GM21360 (cell line): Measurements from ENCODE around the gene SLC2A10.
"Not testable (repeated sequence)": the region's sequence is repeated elsewhere in the genome, so short reads cannot be mapped to it uniquely, and the experiment has no call there.

Experiments
- ATAC-seq: cut with Tn5 transposase; IDR thresholded peaks from one replicate; pipeline ENCODE4 v1.9.1; 2021; ENCODE audit warnings: mild to moderate bottlenecking, moderate library complexity; ENCODE audit not compliant: unreplicated experiment

Gene SLC2A10

DNA sequence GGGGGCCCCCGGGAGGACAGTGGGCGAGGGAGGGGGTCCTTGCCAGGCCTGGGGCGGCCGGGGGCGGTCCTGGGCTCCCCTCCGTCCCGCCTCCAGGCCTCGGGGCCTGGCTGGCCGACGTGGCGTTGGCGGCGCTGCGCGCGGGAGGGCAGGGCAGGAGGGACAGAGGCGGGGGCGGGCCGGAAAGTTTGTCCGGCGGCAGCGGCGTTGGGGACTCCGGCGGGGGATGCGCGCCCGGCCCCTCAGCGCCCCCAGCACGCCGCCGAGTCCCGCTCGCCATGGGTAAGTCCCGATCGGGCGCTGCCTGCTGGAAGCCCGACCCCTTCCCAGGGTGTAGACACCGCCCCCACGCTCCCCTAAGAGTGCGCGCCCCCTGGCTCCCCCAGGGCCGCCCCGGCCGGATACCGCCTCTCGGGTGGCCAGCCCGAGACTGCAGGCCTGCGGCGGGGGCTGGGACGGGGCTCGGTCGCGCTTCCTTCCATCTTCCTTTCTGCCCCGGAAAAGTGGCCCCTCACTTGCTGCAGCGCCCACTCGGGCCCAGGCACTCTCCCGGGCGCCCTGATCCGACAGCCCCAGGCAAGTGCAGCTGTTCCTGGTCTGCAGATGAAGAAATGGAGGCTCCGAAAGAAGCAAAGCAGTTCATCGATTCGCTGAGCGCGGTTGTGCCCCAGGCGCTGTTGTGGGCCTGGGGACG lies at the start of gene SLC2A10:
Gene SLC2A10 (plus strand): TSS at position 191 of the 694 bp plus-strand sequence. CDS start 88 bp downstream, at position 279.
- ATAC-seq: no peak

DNA sequence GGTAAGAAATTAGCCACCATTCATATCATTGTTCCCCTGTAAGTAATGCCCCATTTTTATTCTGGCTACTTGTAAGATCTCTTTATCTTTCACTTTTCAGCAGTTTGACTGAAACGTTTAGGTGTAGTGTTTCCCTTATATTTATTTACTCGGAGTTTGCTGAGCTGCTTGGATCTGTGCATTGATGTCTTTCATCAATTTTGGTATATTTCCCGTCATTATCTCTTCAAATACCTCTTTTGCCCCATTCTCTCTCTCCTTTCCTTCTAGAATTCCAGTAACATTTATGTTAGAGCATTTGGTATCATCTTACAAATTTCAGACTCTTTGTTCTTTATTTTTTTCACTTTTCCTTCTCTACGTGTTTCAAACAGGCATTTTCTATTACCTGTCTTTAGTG lies 49.0 kb upstream of the SLC2A10 start:
- ATAC-seq: no peak

DNA sequence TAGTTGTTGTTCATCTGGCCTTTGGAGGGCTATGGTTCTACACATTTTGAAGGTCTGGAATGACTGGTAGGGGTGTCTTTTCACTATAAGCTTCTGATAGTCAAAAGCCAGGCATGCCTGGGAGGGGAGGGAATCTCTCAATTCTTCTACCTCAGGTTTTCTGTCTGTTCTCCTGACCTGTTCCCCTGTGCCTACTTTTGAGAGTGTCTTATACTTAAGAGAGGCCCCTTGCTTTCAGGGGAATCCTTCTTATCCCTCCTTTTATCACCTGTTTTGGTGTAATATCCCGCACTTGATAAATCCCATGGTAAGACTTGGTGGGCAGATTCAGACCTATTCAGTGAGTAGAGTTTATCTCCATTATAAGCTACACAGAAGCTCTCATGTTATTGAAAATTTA lies 47.8 kb upstream of the SLC2A10 start:
- no peak for ATAC-seq

DNA sequence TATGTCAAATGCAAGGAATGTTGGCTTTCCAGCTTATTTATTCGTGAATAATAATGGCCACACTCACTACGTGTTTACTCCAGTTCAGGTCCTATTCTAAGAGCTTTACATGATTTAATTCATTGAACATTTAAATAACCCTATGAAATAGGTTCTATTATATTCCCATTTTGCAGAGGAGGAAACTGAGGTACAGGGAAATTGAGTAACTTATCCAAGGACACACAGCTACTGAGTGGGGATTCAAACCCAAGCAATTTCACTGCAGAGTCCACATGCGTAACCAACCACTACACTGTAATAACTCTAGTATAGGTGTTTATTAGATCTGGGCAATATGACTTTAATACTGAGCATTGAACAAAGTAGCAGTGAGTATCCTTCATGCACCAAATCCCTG lies 45.9 kb upstream of the SLC2A10 start:
- no peak for ATAC-seq

DNA sequence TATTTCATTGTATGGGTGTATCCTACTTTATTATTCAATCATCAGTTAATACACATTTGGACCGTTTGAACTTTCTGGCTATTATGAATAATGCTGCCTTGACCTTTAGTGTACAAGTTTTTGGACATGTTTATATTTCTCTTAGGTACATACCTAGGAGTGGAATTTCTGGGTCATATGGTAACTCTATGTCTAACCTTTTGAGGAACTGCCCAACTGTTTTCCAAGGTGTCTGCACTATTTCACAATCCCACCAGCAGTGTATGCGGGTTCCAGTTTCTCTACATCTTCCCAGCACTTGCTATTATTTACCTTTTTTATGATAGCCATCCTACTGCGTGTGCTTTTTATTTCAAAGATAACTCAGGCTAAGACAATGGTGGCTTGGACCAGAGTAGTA lies 43.8 kb upstream of the SLC2A10 start:
- ATAC-seq: no peak

DNA sequence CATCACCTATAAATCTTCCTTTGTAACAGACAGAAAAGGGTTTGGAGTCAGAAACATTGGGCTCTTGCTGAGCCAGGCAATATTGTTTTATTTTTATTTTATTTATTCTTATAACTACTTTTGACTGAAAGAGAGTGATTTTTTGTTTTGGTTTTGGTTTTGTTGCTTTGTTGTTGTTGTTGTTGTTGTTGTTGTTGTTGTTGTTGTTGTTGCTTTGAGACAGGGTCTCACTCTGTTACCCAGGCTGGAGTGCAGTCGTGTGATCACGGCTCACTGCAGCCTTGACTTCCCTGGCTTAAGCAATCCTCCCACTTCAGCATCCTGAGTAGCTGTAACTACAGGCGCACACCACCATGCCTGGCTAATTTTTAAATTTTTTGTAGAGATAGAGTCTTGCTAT lies 43.1 kb upstream of the SLC2A10 start:
- no peak for ATAC-seq

DNA sequence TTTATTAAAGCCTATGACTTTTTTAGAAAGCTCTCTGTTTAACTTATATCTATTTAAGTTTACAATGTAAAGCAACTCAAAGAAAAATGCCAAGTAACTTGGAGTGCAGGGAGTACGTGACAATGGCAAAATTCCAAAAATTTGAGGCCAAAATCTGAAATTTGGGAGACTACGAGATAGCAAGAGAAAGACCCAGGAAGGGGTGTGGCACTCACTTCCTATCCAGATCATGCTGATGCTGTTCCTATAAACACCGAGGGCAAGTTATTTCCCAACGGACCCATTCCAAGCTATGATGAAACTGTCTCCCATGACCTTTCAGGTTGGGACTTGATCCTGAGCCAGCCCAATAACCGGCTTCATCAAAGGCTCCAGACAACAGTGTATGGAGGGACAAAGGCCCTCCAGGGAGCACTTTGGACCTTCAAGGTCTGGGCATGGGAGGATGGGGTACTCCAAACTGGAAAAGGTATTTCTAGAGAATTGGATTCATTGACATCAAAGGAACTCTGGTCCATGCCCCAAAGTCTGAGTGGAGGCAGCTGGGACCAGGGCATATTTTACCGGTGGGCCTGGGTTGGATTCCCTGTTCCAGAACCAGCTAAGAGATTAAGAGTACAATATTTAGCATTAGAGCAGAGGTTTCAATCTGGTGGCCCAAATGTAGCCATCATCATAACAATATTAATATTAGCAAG lies 42.5 kb upstream of the SLC2A10 start:
- ATAC-seq: no peak

DNA sequence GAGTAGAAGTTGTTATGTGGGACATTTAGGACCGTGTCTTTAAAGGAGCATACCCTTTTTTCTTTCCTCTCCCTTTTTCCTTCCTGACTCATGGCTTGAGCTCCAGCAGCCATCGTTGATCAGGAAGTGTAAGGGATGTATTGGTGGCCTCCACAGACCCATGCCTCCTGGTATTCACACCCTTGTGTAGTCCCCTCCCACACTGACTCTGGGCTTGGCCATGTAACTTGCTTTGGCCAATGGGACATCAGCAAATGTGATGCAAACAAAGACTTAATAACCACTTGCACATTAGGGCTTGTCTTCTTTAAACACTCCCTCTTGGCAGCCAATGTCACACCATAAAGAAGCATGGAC lies 39.2 kb upstream of the SLC2A10 start:
- ATAC-seq: no peak

DNA sequence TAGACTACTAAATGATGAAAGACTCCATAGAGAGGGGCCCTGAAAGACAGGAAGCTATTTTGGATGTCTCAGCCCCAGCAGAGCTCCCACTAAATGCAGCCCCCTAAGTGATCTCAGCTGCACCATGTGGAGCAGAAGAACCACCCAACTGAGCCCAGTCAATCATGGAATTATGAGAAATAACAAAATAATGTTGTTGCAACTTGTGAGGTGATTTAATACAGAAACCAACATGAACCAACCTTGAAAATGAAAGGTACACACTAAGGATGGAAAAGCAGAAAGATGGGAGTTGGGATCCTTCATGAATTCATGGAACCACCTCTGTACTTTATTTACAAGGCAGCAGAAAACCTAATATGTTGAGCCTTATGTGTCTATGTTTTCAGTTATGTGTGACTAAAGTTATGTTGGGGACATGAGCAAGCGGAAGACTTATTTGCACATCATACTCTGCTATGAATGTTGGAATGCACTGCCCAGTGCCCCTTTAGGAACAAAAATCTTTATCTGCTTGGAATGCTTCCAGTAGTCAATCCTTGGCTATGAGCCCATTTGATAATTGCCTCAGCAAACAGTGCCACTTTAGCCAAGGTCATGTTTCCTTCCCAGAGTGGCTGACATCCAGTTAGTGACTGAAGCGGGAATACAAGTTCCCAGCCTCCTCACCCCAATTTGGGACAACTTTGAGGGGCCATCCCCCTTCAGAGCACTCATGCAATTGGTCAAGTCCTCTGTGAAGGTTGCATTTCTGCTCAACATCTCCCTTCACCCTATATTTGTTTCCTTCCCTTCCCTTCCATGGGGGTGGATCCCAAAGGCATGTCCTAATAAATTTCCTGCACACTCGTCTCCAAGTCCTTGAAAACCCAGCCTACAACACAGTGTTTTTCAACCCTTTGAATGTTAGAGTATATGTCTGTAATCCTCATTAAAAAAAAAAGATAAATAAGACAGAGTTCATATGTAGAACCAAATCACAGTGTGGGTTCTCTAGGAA lies 38.6 kb upstream of the SLC2A10 start:
- ATAC-seq: no peak

DNA sequence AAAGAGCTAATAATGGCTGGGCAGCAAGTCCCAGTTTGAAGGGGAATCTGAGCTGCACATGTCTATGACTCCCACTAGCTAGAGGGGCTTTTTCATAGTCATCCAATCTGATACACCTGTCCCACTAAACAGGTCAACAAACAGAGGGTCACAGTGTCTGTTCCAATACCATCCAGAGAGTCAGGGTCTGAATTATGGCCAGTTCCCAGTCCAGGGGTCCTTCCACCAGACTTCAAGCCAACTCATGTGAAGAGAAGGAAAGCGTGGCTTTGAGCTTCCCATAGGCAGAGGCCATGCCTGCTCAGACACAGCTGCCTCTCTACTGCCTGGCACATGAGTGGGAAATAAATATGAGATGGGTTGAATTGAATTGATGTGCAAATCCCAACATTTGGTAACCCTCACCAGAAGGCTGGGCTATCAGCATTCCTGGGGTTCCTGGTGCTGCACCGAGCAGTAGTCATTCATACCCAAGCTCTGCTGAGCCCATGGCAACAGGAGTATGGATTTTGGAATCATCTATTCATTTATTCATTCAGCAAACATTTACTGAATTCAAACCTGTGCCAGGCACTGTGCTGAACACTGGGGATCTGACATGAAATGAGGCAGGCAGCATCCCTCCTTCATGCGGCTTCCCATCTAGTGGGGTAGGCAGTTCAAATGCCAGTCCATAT lies 37.4 kb upstream of the SLC2A10 start:
- no peak for ATAC-seq

DNA sequence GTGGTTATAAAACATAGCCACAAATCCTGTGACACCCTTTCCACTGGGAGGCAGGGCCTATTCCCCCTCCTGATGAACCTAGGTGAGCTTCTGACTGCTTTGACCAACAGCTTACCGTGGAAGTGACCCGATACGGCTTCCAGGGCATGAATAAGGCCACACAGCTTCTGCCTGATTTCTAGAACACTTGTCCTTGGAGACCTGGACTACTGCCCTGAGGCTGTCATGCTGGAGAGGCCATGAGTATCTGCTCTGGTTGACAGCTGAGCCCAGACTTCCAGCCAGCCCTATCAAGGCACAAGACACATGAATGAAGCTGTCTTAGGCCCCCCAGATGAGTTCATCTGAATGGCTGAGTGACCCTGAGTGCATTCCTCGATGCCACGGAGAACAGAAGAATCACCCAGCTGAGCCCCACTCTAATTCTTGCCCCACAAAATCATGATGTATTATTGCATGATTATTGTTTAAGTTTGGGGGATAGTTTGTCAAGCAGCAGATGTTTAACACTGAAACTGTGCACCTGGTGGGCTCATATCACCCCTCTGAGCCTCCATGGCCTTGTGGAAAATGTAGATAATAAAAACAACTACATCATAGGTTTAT lies 36.8 kb upstream of the SLC2A10 start:
- ATAC-seq: no peak

DNA sequence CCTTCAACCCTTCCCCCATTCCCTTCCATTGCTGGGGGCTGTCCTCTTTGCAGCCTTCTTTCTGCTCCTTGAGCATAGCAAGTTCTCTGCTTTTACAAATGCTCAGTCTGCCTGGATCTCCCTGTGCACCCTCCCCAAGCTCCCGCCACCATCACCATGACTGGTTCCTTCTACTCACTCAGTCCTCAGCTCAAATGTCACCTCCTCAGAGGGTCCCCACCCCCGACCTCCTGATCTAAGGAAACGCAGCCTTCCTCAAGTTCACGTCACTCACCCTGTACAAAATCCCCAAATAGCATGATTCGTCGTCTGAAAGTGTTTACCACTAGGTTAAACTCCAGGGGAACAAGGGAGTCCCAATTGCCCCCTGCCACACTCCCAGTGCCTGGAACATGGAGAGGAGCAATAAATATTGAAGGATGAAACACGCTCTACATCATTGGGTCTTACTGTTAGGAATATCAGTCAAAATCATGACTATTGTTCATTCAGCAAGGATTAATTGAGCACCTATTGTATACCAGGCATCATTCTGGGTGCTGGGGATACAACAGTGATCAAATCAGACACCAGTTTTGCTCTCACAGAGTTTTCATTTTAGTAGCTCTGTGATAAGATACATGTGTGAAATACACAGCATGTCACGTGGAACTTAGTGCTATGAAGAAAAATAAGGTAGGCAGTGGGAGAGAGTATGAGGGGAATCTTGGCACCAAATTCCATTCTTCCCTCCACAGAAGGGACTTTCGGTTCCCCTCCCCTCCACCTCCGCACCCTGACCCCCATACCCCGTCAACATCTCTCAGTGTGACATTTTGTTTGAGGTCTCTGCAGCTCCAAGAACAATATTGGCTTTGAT lies 35.8 kb upstream of the SLC2A10 start:
- no peak for ATAC-seq

DNA sequence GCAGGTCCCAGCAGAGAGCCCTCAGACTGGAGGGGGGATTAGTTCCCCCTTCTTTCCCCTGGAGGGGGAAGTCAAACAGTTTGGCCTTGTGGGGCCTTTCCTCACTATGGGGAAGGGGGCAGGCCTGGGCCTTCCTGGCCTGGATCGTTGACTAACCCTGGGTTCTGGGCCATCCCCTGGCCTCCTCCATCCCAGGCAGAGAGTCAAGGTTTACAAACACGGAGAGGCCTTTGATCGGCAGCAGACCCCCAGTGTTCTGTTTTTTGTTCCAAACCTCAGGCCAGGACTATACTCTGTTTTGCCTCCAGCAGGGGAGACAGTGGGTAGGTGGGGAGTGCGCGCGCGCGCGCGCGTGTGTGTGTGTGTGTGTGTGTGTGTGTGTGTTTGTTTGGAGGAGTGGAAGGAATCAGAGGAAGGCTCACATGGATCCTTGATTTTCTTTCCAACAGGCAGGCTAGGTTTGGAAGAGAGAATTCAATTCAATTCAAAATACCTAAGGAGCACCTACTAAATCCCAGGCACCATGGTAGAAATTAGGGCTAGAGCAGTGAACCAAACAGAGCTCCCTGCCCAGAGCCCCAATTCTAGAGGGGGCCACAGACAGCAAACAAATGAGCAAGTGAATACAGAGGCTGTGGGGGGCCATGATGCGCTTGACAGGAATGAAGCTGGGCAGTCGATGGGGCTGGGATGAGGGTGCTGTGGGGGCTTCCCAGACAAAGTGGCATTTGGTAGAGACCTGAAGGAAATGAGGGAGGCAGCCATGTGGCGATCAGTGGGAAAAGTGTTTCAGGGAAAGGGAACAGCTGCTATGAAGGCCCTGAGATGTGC lies 35.0 kb upstream of the SLC2A10 start:
- ATAC-seq: no peak

DNA sequence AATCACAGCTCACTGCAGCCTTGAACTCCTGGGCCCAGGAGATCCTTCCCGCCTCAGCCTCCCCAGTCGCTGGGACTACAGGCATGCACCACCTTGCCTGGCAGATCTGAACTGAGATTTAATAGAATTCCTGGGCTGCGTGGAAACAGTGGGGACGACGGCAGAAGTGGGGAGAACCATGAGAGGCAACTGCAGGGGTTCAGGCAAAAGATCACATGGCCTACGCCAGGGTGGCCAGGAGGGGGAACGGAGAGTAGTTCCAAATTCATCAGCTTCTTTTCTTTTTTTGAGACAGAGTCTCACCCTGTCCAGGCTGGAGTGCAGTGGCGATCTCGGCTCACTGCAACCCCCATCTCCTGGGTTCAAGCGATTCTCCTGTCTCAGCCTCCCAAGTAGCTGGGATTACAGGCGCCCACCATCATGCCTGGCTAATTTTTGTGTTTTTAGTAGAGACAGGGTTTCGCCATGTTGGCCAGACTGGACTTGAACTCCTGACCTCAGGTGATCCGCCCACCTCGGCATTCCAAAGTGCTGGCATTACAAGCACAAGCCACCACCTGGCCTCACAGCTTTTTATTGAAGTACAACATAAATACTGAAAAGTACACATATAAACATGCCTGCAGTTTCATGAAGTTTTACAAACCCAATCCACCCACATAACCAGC lies 32.7 kb upstream of the SLC2A10 start:
- not testable (repeated sequence) for ATAC-seq

DNA sequence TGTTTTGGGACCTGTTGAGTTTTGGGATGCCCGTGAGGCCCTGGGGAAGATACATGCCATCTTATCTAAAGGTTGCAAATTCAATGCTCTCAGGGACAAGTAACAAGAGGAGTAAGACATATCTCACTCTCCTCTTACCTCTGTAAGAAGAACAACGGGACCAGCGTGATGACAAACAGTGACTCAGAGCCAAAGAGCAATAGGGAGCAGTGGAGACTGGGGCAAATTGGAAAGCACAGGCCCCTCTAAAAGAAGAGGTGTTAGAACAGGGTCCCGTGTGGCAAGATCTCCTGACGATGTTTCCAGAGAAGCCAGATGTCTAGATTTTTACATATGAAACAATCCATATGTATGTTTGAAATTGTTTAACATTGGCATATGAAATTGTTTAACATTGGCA lies 31.8 kb upstream of the SLC2A10 start:
- no peak for ATAC-seq

DNA sequence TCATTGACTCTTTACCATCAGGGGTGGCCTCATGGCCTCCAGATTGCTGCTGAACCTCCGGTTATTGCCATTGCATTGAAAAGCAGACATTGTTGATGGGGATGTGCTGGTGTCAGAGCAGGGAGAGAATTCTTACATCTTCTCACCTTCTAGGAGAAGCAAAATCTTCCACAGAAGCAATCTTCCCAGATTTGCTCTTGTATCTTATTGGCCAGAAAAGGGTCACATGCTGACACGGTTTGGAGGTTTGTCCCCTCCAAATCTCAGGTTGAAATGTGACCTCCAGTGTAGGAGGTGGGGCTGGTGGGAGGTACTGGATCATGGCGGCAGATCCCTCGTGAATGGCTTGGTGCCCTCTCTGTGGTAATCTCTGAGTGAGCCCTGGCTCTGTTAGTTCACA lies 30.9 kb upstream of the SLC2A10 start:
- ATAC-seq: no peak

DNA sequence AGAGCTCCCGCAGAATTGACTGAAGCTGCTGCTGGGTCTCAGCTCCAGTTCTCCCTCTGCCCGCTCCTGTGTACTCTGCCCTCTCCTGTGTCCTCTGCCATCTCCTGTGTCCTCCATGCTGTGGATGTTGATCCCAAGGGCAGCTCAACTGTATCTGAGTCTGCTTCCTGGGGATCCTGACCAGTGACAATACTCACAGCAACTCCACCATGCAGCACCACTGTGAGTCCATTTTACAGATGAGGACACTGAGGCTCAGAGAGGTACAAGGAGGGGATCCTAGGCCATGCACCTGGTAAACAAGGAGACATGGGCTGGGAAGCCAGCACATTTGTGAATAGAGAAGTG lies 28.8 kb upstream of the SLC2A10 start:
- ATAC-seq: no peak
